IPS-11a (cell line): ENCODE results near the gene VAPA.

Source experiments
- H3K4me3 ChIP-seq: one replicate; pipeline ENCODE4 v1.5.1; 2013; ENCODE audit warnings: low read depth, low read length, control low read depth

Gene VAPA

GRCh38 chr18:9913526-9914333 lies at the start of gene VAPA:
VAPA (plus strand) TSS chr18:9914016; CDS start chr18:9914257, 241 bp downstream.
- peak within 1 kb of the TSS; percentile 96 for H3K4me3 ChIP-seq

GRCh38 chr18:9865764-9866490 lies 47.9 kb upstream of the VAPA start:
- no peak overlapping the region for H3K4me3 ChIP-seq

- H3K4me3 ChIP-seq, result no peak overlapping the region
Observed at GRCh38 chr18:9866627-9867026, 47.2 kb upstream of the VAPA start.

- no peak overlapping the region for H3K4me3 ChIP-seq
Observed at GRCh38 chr18:9867071-9867594, 46.7 kb upstream of the VAPA start.

- no peak overlapping the region for H3K4me3 ChIP-seq
Observed at GRCh38 chr18:9868857-9869714, 44.7 kb upstream of the VAPA start.

- no peak overlapping the region for H3K4me3 ChIP-seq
Observed at GRCh38 chr18:9869715-9870430, 43.9 kb upstream of the VAPA start.

GRCh38 chr18:9870431-9871008 lies 43.3 kb upstream of the VAPA start:
- H3K4me3 ChIP-seq, result no peak overlapping the region

- no peak overlapping the region for H3K4me3 ChIP-seq
Observed at GRCh38 chr18:9871244-9871746, 42.5 kb upstream of the VAPA start.

GRCh38 chr18:9872823-9873222 lies 41.0 kb upstream of the VAPA start:
- H3K4me3 ChIP-seq, result no peak overlapping the region

- H3K4me3 ChIP-seq, result no peak overlapping the region
Observed at GRCh38 chr18:9874728-9875127, 39.1 kb upstream of the VAPA start.

GRCh38 chr18:9876212-9876866 lies 37.5 kb upstream of the VAPA start:
- H3K4me3 ChIP-seq, result no peak overlapping the region

- H3K4me3 ChIP-seq, result no peak overlapping the region
Observed at GRCh38 chr18:9876867-9877654, 36.8 kb upstream of the VAPA start.

GRCh38 chr18:9877655-9878014 lies 36.2 kb upstream of the VAPA start:
- H3K4me3 ChIP-seq, result no peak overlapping the region

GRCh38 chr18:9878095-9878494 lies 35.7 kb upstream of the VAPA start:
- no peak overlapping the region for H3K4me3 ChIP-seq

GRCh38 chr18:9878783-9879242 lies 35.0 kb upstream of the VAPA start:
- H3K4me3 ChIP-seq, result no peak overlapping the region

GRCh38 chr18:9884090-9884489 lies 29.7 kb upstream of the VAPA start:
- no peak overlapping the region for H3K4me3 ChIP-seq

- H3K4me3 ChIP-seq, result no peak overlapping the region
Observed at GRCh38 chr18:9884532-9885140, 29.2 kb upstream of the VAPA start.
